WTC11 (cell line): Measurements from ENCODE around the gene CARD11. TPM values are rescaled to one million over a fixed set of nuclear protein-coding genes. Genes with fewer than 3 reads are reported as not detected.

Source experiments
- ATAC-seq: fragments of 200-7000 bp; cut with Tn5 transposase; 2 replicates; pipeline ENCODE4 v1.10.0; 2021; ENCODE audit warnings: mild to moderate bottlenecking, moderate library complexity
- CTCF ChIA-PET: fragments of 300-600 bp; sonication (Branson Sonifier 250); formaldehyde crosslinking; loops from one replicate; lab custom pipeline; 2021; ENCODE audit warnings: antibody characterized with exemption; lab: Charles Lee
- POLR2A ChIA-PET: fragments of 350-600 bp; sonication (Branson Sonifier 250); formaldehyde crosslinking; loops from one replicate; lab custom pipeline; 2021; ENCODE audit warnings: antibody characterized with exemption; lab: Charles Lee
- DNase-seq: peaks from one replicate; pipeline ENCODE4 v3.0.0; 2021; ENCODE audit warnings: low spot score
- H3K27ac Mint-ChIP-seq: 2 replicates; pipeline ENCODE4 v1.8.0; 2021; ENCODE audit warnings: mixed read lengths
- H3K27me3 Mint-ChIP-seq: 2 replicates; pipeline ENCODE4 v1.8.0; 2021; ENCODE audit warnings: low read depth, mild to moderate bottlenecking, moderate library complexity, mixed read lengths
- H3K36me3 Mint-ChIP-seq: 2 replicates; pipeline ENCODE4 v1.8.0; 2021; ENCODE audit warnings: mixed read lengths
- H3K4me1 Mint-ChIP-seq: 2 replicates; pipeline ENCODE4 v1.8.0; 2022; ENCODE audit warnings: mixed read lengths
- H3K4me3 Mint-ChIP-seq: 2 replicates; pipeline ENCODE4 v1.8.0; 2021; ENCODE audit warnings: mild to moderate bottlenecking, moderate library complexity, mixed read lengths
- H3K9me3 Mint-ChIP-seq: 2 replicates; pipeline ENCODE4 v1.8.0; 2021; ENCODE audit warnings: mixed read lengths
- ELF4 ChIP-seq: sonication (generic); formaldehyde crosslinking; IDR thresholded peaks from 2 replicates; pipeline ENCODE4 v1.8.1; 2022; ENCODE audit warnings: low read depth, mild to moderate bottlenecking, moderate library complexity, missing genetic modification reagents
- ETV6 ChIP-seq: sonication (generic); formaldehyde crosslinking; IDR thresholded peaks from 2 replicates; pipeline ENCODE4 v1.8.1; 2022; ENCODE audit warnings: mild to moderate bottlenecking, missing genetic modification reagents
- FOXP1 ChIP-seq: sonication (generic); formaldehyde crosslinking; IDR thresholded peaks from 2 replicates; pipeline ENCODE4 v1.8.0; 2022; ENCODE audit warnings: missing genetic modification reagents, mild to moderate bottlenecking, moderate library complexity, borderline replicate concordance
- GRHL2 ChIP-seq: fragments of 250-450 bp; sonication (Bioruptor Pico); IDR thresholded peaks from 2 replicates; pipeline ENCODE4 v1.8.0; 2022; ENCODE audit warnings: mild to moderate bottlenecking, moderate library complexity; ENCODE audit not compliant: insufficient replicate concordance, severe bottlenecking
- IRF2 ChIP-seq: sonication (generic); formaldehyde crosslinking; IDR thresholded peaks from 2 replicates; pipeline ENCODE4 v1.8.0; 2022; ENCODE audit warnings: low read depth, missing genetic modification reagents, borderline replicate concordance
- JAZF1 ChIP-seq: fragments of 250-450 bp; sonication (Bioruptor Pico); IDR thresholded peaks from 2 replicates; pipeline ENCODE4 v1.9.0; 2021; ENCODE audit warnings: moderate library complexity, mild to moderate bottlenecking, inconsistent platforms
- MXD4 ChIP-seq: fragments of 250-450 bp; sonication (Bioruptor Pico); IDR thresholded peaks from 2 replicates; pipeline ENCODE4 v1.8.0; 2021; ENCODE audit warnings: mild to moderate bottlenecking, moderate library complexity, borderline replicate concordance
- NFATC4 ChIP-seq: fragments of 250-450 bp; sonication (Bioruptor Pico); IDR thresholded peaks from 2 replicates; pipeline ENCODE4 v1.9.0; 2021; ENCODE audit warnings: mild to moderate bottlenecking
- RORB ChIP-seq: fragments of 250-450 bp; sonication (Bioruptor Pico); IDR thresholded peaks from 2 replicates; pipeline ENCODE4 v1.9.0; 2021; ENCODE audit warnings: mild to moderate bottlenecking
- SMAD3 ChIP-seq: sonication (generic); formaldehyde crosslinking; IDR thresholded peaks from 2 replicates; pipeline ENCODE4 v1.8.0; 2022; ENCODE audit warnings: missing genetic modification reagents, mild to moderate bottlenecking, borderline replicate concordance
- SP1 ChIP-seq: sonication (generic); formaldehyde crosslinking; conservative IDR thresholded peaks from 2 replicates; pipeline ENCODE4 v1.8.1; 2022; ENCODE audit warnings: missing genetic modification reagents
- TP53 ChIP-seq: sonication (generic); formaldehyde crosslinking; IDR thresholded peaks from 2 replicates; pipeline ENCODE4 v1.8.1; 2023; ENCODE audit warnings: mild to moderate bottlenecking, missing genetic modification reagents
- ZBTB21 ChIP-seq: sonication (generic); formaldehyde crosslinking; IDR thresholded peaks from 2 replicates; pipeline ENCODE4 v1.8.1; 2023; ENCODE audit warnings: mild to moderate bottlenecking, missing genetic modification reagents, borderline replicate concordance
- ZNF396 ChIP-seq: fragments of 250-450 bp; sonication (Bioruptor Pico); IDR thresholded peaks from 2 replicates; pipeline ENCODE4 v1.8.0; 2021; ENCODE audit warnings: mild to moderate bottlenecking, moderate library complexity, borderline replicate concordance
- ZNF423 ChIP-seq: fragments of 250-450 bp; sonication (Bioruptor Pico); IDR thresholded peaks from 2 replicates; pipeline ENCODE4 v2.1.2; 2022; ENCODE audit warnings: mild to moderate bottlenecking, moderate library complexity
- total RNA-seq: library from RNA; stranded (reverse); gene quantifications from 3 replicates; pipeline ENCODE4 v1.2.3, GENCODE V29; 2021
- TF ChIP-seq, protein P1 (sequence below): sonication (generic); formaldehyde crosslinking; conservative IDR thresholded peaks from 2 replicates; pipeline ENCODE4 v1.8.1; 2023; ENCODE audit warnings: mild to moderate bottlenecking, low read depth, missing genetic modification reagents, moderate library complexity
- TF ChIP-seq, protein P2 (sequence below): sonication (generic); formaldehyde crosslinking; IDR thresholded peaks from 2 replicates; pipeline ENCODE4 v1.8.0; 2022; ENCODE audit warnings: mild to moderate bottlenecking, missing genetic modification reagents
- TF ChIP-seq, protein P3 (sequence below): fragments of 250-450 bp; sonication (Bioruptor Pico); IDR thresholded peaks from 2 replicates; pipeline ENCODE4 v1.9.0; 2021; ENCODE audit warnings: moderate library complexity, mild to moderate bottlenecking, inconsistent platforms, borderline replicate concordance
- TF ChIP-seq, protein P4 (sequence below): fragments of 250-450 bp; sonication (Bioruptor Pico); IDR thresholded peaks from 2 replicates; pipeline ENCODE4 v1.9.0; 2021; ENCODE audit warnings: mild to moderate bottlenecking

CARD11 gene
- total RNA-seq, 1 experiment from 2014 or later: 40.8 TPM

DNA sequence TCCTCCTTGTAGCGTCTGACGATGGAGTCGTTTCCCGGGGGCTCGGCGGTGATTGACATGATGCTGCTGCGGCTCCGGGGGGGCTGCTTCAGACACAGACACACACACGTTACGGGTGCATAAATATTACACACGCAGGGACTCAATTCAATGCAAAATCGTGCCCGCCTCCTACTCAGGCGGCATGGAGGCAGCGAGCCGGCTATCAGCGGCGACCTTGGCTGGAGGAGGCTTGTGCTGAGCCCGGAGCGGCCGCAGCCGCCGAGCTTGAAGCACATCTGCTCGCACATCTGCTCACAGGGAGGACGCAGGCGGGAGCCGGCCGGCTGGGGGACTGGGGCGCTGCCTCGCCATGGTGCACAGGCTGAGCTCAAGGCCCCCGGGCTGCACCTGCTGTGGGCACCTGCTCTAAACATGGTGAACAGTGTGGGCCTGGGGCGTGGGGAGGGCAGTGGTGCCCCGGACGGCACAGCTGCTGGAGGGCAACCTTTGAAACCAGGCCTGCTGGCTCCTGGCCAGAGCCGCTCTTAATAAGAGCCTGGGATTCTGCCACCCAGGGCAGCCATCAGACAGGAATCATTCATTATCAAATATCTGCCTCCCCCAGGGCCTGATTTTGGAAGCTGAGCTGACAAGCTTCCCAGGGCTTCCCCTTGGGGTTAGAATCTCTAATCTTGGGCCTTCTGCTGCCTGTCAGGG lies 114.9 kb downstream of the CARD11 start:
- TF ChIP-seq TP53 (no peak), NFATC4 (CRISPR knock-in tag) (no peak), SMAD3 (CRISPR knock-in tag) (no peak)
- H3K27ac Mint-ChIP-seq: no peak overlapping the region
- no peaks in the 10 kb centered on the region for H3K4me1 Mint-ChIP-seq
- CTCF ChIA-PET: interaction anchor here (1.2 kb wide), 1 partner anchor 25 kb away, joined by 4 read pairs; no protein-coding TSS in a partner anchor
- H3K27me3 Mint-ChIP-seq: no peaks in the 10 kb centered on the region
- ATAC-seq (no peak), DNase-seq (peak; percentile 8)
- H3K9me3 Mint-ChIP-seq: no peaks in the 10 kb centered on the region
- H3K36me3 Mint-ChIP-seq: 0 out of 2 replicates have a peak, but pooled peaks cover 2% of the 10 kb centered on the region
- no peak overlapping the region for H3K4me3 Mint-ChIP-seq
- POLR2A ChIA-PET: no interaction called here

DNA sequence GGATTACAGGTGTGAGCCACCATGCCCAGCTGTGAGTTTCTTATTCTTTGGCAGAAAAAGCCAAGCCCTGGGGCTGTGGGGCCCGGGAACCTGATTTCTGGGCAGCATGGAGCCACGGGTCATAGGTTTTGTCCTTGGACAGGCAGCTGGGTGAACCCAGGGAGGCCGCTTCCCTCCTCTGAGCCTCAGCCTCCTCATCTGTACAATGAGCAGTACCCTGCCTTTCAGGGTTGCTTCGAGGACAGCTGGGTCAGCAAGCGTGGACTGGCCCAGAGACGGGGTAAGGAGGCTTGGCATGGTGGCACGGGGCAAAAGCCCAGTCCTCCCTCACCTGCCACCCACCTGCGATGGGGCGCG lies 115.4 kb downstream of the CARD11 start:
- ATAC-seq: no peak
- no peaks in the 10 kb centered on the region for H3K4me1 Mint-ChIP-seq
- H3K36me3 Mint-ChIP-seq: 0 out of 2 replicates have a peak, but pooled peaks cover 2% of the 10 kb centered on the region
- H3K9me3 Mint-ChIP-seq: no peaks in the 10 kb centered on the region
- H3K27ac Mint-ChIP-seq: no peak overlapping the region
- ChIA-PET POLR2A (no interaction called here), CTCF (interaction anchor here (0.7 to 1.2 kb wide), 2 partner anchors 24 to 472 kb away, joined by 4 read pairs; no protein-coding TSS in a partner anchor)
- H3K4me3 Mint-ChIP-seq: no peak overlapping the region
- TF ChIP-seq, protein P1, sequence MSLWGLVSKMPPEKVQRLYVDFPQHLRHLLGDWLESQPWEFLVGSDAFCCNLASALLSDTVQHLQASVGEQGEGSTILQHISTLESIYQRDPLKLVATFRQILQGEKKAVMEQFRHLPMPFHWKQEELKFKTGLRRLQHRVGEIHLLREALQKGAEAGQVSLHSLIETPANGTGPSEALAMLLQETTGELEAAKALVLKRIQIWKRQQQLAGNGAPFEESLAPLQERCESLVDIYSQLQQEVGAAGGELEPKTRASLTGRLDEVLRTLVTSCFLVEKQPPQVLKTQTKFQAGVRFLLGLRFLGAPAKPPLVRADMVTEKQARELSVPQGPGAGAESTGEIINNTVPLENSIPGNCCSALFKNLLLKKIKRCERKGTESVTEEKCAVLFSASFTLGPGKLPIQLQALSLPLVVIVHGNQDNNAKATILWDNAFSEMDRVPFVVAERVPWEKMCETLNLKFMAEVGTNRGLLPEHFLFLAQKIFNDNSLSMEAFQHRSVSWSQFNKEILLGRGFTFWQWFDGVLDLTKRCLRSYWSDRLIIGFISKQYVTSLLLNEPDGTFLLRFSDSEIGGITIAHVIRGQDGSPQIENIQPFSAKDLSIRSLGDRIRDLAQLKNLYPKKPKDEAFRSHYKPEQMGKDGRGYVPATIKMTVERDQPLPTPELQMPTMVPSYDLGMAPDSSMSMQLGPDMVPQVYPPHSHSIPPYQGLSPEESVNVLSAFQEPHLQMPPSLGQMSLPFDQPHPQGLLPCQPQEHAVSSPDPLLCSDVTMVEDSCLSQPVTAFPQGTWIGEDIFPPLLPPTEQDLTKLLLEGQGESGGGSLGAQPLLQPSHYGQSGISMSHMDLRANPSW (CRISPR knock-in tag): no peak
- TF ChIP-seq IRF2 (CRISPR knock-in tag) (no peak), GRHL2 (CRISPR knock-in tag) (no peak), RORB (CRISPR knock-in tag) (no peak), ZNF423 (CRISPR knock-in tag) (no peak), NFATC4 (CRISPR knock-in tag) (no peak), FOXP1 (no peak), JAZF1 (no peak), ZBTB21 (CRISPR knock-in tag) (no peak), MXD4 (CRISPR knock-in tag) (no peak), ZNF396 (CRISPR knock-in tag) (no peak), ETV6 (CRISPR knock-in tag) (no peak), ELF4 (CRISPR knock-in tag) (no peak), SP1 (CRISPR knock-in tag) (no peak)
- TF ChIP-seq, protein P2, sequence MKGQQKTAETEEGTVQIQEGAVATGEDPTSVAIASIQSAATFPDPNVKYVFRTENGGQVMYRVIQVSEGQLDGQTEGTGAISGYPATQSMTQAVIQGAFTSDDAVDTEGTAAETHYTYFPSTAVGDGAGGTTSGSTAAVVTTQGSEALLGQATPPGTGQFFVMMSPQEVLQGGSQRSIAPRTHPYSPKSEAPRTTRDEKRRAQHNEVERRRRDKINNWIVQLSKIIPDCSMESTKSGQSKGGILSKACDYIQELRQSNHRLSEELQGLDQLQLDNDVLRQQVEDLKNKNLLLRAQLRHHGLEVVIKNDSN (CRISPR knock-in tag): no peak
- TF ChIP-seq, protein P3, sequence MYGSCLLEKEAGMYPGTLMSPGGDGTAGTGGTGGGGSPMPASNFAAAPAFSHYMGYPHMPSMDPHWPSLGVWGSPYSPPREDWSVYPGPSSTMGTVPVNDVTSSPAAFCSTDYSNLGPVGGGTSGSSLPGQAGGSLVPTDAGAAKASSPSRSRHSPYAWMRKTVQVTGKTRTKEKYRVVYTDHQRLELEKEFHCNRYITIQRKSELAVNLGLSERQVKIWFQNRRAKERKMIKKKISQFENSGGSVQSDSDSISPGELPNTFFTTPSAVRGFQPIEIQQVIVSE (CRISPR knock-in tag): no peak
- TF ChIP-seq, protein P4, sequence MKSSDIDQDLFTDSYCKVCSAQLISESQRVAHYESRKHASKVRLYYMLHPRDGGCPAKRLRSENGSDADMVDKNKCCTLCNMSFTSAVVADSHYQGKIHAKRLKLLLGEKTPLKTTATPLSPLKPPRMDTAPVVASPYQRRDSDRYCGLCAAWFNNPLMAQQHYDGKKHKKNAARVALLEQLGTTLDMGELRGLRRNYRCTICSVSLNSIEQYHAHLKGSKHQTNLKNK: no peak
- DNase-seq: peak; percentile 4
- no peaks in the 10 kb centered on the region for H3K27me3 Mint-ChIP-seq
